Left ventricle myocardium inferior (tissue), 1 donor: ENCODE results near the gene ST6GALNAC4. TPM values are rescaled to one million over a fixed set of nuclear protein-coding genes. Genes with fewer than 3 reads are reported as not detected.

ENCODE experiments used
- DNase-seq: peaks from one replicate; pipeline ENCODE4 v3.0.0-alpha.2; 2020
- H3K27ac ChIP-seq: fragments of 200-600 bp; replicated peaks from 2 replicates; pipeline ENCODE4 v1.8.0; 2021
- H3K27me3 ChIP-seq: fragments of 200-600 bp; 2 replicates; pipeline ENCODE4 v1.8.0; 2021; ENCODE audit warnings: low read depth
- H3K36me3 ChIP-seq: fragments of 200-600 bp; 2 replicates; pipeline ENCODE4 v1.8.0; 2021
- H3K4me1 ChIP-seq: fragments of 200-600 bp; 2 replicates; pipeline ENCODE4 v1.8.0; 2021
- H3K4me3 ChIP-seq: fragments of 200-600 bp; 2 replicates; pipeline ENCODE4 v1.8.0; 2021; ENCODE audit warnings: mild to moderate bottlenecking, moderate library complexity
- H3K9me3 ChIP-seq: fragments of 200-600 bp; replicated peaks from 2 replicates; pipeline ENCODE4 v1.8.0; 2021
- intact Hi-C: fragments of 100-400 bp; cut with micrococcal nuclease; formaldehyde crosslinking; loops from one replicate; pipeline ENCODE4 v1.11.0; 2022
- total RNA-seq: library from RNA; stranded (reverse); fragmentation: NEBNext Ultra II Directional; extraction: Animal tissue kit (Norgen Biotek cat#: 25700); gene quantifications from one replicate; pipeline ENCODE4 v1.2.1, GENCODE V29; 2021
- TF ChIP-seq, protein P1 (sequence below): fragments of 200-600 bp; IDR thresholded peaks from 2 replicates; pipeline ENCODE4 v1.8.0; 2021; ENCODE audit warnings: antibody characterized with exemption, mild to moderate bottlenecking, borderline replicate concordance
- donor health status: DM: no; HTN: yes; CAD: no; lungs with severe emphysema.

ST6GALNAC4 gene
- total RNA-seq, 1 donor from 2014 or later = 31.3 TPM

GRCh38 chr9:127920794-127921193 lies 4.0 kb upstream of the ST6GALNAC4 start:
- H3K4me1 ChIP-seq = peaks cover 49% of the 10 kb centered on the region
- TF ChIP-seq, protein P1, sequence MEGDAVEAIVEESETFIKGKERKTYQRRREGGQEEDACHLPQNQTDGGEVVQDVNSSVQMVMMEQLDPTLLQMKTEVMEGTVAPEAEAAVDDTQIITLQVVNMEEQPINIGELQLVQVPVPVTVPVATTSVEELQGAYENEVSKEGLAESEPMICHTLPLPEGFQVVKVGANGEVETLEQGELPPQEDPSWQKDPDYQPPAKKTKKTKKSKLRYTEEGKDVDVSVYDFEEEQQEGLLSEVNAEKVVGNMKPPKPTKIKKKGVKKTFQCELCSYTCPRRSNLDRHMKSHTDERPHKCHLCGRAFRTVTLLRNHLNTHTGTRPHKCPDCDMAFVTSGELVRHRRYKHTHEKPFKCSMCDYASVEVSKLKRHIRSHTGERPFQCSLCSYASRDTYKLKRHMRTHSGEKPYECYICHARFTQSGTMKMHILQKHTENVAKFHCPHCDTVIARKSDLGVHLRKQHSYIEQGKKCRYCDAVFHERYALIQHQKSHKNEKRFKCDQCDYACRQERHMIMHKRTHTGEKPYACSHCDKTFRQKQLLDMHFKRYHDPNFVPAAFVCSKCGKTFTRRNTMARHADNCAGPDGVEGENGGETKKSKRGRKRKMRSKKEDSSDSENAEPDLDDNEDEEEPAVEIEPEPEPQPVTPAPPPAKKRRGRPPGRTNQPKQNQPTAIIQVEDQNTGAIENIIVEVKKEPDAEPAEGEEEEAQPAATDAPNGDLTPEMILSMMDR = no peak
- intact Hi-C loops = loop anchor here (5.0 to 10.0 kb wide), 3 partner anchors 133 to 416 kb away; partner anchors contain the start of gene CDK9

GRCh38 chr9:127919253-127919815 lies 2.5 kb upstream of the ST6GALNAC4 start:
- intact Hi-C loops = no loop called here
- Histone ChIP-seq H3K9me3 (no peaks in the 10 kb centered on the region), H3K4me3 (no peak overlapping the region), H3K27ac (peak overlapping the region; percentile 82), H3K4me1 (peaks cover 63% of the 10 kb centered on the region), H3K27me3 (peaks cover 21% of the 10 kb centered on the region), H3K36me3 (no peaks in the 10 kb centered on the region)
- DNase-seq = peak; percentile 82
- TF ChIP-seq, protein P1 = no peak

More at GRCh38 chr9:127920794-127921193, 4.0 kb upstream of the ST6GALNAC4 start:
- H3K36me3 ChIP-seq = no peaks in the 10 kb centered on the region
- H3K4me3 ChIP-seq = no peak overlapping the region
- no peaks in the 10 kb centered on the region for H3K9me3 ChIP-seq
- no peak for DNase-seq
- no peak overlapping the region for H3K27ac ChIP-seq
- peaks cover 35% of the 10 kb centered on the region for H3K27me3 ChIP-seq

- intact Hi-C loops = no loop called here
- no peak overlapping the region for H3K4me3 ChIP-seq
- TF ChIP-seq, protein P1 = peak; percentile 10
- H3K27ac ChIP-seq = peak overlapping the region; percentile 82
- no peak for DNase-seq
- H3K27me3 ChIP-seq = peaks cover 12% of the 10 kb centered on the region
- H3K4me1 ChIP-seq = peaks cover 63% of the 10 kb centered on the region
- no peaks in the 10 kb centered on the region for H3K9me3 ChIP-seq
- peaks cover 4% of the 10 kb centered on the region for H3K36me3 ChIP-seq
Measured at GRCh38 chr9:127918183-127919107, 1.6 kb upstream of the ST6GALNAC4 start.

GRCh38 chr9:127917603-127918002 lies 762 bp upstream of the ST6GALNAC4 start:
- H3K27me3 ChIP-seq = peaks cover 9% of the 10 kb centered on the region
- peaks cover 12% of the 10 kb centered on the region for H3K36me3 ChIP-seq
- peaks cover 63% of the 10 kb centered on the region for H3K4me1 ChIP-seq
- peak overlapping the region; percentile 82 for H3K27ac ChIP-seq
- no peaks in the 10 kb centered on the region for H3K9me3 ChIP-seq
- no peak for DNase-seq
- intact Hi-C loops = no loop called here
- TF ChIP-seq, protein P1 = no peak
- H3K4me3 ChIP-seq = peak overlapping the region; percentile 84

DNA sequence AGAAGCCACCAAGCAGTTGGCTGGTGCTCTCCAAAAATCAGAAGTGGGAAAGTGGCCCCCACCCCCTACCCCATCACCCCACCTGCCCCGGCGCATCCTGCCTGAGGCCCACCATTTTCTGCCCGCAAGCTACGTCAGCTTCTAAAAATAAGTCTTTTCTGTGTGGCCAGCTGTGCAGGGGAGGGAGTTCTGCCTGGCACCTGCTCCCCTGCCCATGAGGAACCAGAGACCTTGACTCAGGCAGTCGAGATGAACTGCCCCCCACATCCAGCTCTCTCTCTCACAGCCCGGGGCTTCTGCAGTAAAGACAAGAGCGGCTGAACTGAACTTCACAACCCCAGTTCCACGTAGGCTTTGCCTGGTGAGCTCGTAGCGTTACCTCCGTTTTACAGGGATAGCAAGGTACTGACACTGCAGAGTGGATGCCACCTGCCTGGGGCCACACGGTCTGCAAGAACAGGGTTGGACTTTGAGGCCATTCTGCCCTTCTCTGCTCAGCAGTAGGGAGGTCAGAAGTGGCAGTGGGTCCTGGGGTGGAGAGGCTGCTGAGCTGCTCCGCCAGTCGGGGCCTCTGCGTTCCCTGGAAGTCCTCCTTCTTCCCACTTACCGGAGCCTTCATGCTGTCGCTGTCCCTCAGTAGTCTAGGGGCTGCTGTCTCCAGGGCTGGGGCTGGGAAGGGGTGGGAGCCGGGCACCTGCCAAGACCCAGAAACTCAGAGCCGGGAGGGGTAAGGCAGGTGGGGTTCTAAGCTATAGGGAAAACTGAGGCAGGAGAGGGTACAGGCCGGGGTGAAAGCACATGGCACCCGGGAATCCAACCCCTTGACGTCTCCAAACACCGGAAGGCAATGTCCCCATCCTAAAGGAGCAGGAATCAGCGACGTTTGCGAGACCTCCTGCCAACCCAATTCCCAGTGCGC lies 781 bp downstream of the ST6GALNAC4 start:
- intact Hi-C loops = no loop called here
- Histone ChIP-seq H3K36me3 (peaks cover 27% of the 10 kb centered on the region), H3K4me1 (peaks cover 52% of the 10 kb centered on the region), H3K27ac (peak overlapping the region; percentile 82), H3K27me3 (no peaks in the 10 kb centered on the region), H3K4me3 (peak overlapping the region; percentile 84), H3K9me3 (no peaks in the 10 kb centered on the region)
- DNase-seq = no peak
- TF ChIP-seq, protein P1 = no peak
